Endodermal cell (in vitro differentiated cells): ENCODE results near the gene LAMC2. TPM values are rescaled to one million over a fixed set of nuclear protein-coding genes. Genes with fewer than 3 reads are reported as not detected.

Source experiments
- DNase-seq: peaks from one replicate; pipeline ENCODE4 v3.0.0-alpha.2; 2017
- H3K27ac ChIP-seq: 2 replicates; pipeline ENCODE4 v1.5.1; 2013; ENCODE audit warnings: mild to moderate bottlenecking, low read depth, low read length, moderate library complexity
- H3K27me3 ChIP-seq: 2 replicates; pipeline ENCODE4 v1.6.1; 2013; ENCODE audit warnings: mild to moderate bottlenecking, low read length, moderate library complexity; ENCODE audit not compliant: insufficient read depth, control insufficient read depth, poor library complexity, severe bottlenecking
- H3K36me3 ChIP-seq: 2 replicates; pipeline ENCODE4 v1.7.0; 2013; ENCODE audit warnings: mild to moderate bottlenecking, low read length, moderate library complexity; ENCODE audit not compliant: control insufficient read depth, insufficient read depth
- H3K4me1 ChIP-seq: one replicate; pipeline ENCODE4 v1.7.0; 2013; ENCODE audit warnings: low read length; ENCODE audit not compliant: control insufficient read depth, insufficient read depth
- H3K4me3 ChIP-seq: 2 replicates; pipeline ENCODE4 v1.5.1; 2013; ENCODE audit warnings: mild to moderate bottlenecking, low read length, moderate library complexity
- H3K9ac ChIP-seq: 2 replicates; pipeline ENCODE4 v1.6.1; 2013; ENCODE audit warnings: mild to moderate bottlenecking, low read length, moderate library complexity; ENCODE audit not compliant: poor library complexity, severe bottlenecking; ENCODE audit errors: extremely low read depth
- H3K9me3 ChIP-seq: 2 replicates; pipeline ENCODE4 v1.6.1; 2013; ENCODE audit warnings: mild to moderate bottlenecking, low read length, moderate library complexity; ENCODE audit not compliant: control insufficient read depth
- H3K27ac Mint-ChIP-seq: 2 replicates; pipeline ENCODE4 v1.8.0; 2020; ENCODE audit warnings: mixed read lengths
- H3K27me3 Mint-ChIP-seq: 2 replicates; pipeline ENCODE4 v1.8.0; 2021; ENCODE audit warnings: mild to moderate bottlenecking, mixed read lengths; ENCODE audit not compliant: insufficient read depth
- H3K36me3 Mint-ChIP-seq: 2 replicates; pipeline ENCODE4 v1.8.0; 2020; ENCODE audit warnings: low read depth, mixed read lengths
- H3K4me1 Mint-ChIP-seq: 2 replicates; pipeline ENCODE4 v1.8.0; 2020; ENCODE audit warnings: mixed read lengths
- H3K4me3 Mint-ChIP-seq: 2 replicates; pipeline ENCODE4 v1.8.0; 2020; ENCODE audit warnings: mild to moderate bottlenecking, moderate library complexity, mixed read lengths
- H3K9me3 Mint-ChIP-seq: 2 replicates; pipeline ENCODE4 v1.8.0; 2020; ENCODE audit warnings: mild to moderate bottlenecking, mixed read lengths
- WGBS, 2 experiments: methylation state at CpG; one replicate each; pipeline versions ENCODE4 v1.1.5 to v1.1.7; 2013; ENCODE audit warnings: missing lambda C conversion rate in 2 of 2, mixed read lengths in 1 of 2; ENCODE audit not compliant: insufficient coverage in 1 of 2, insufficient read length in 1 of 2; 5-methylcytosine and 5-hydroxymethylcytosine counted together
- total RNA-seq, 2 donors: library from RNA; stranded (reverse); fragmentation: NEBNext Ultra II Directional in 1 of 2; extraction: Animal tissue kit (Norgen Biotek cat#: 25700) in 1 of 2; gene quantifications; 2 replicates in 1 of 2; 3 replicates in 1 of 2; pipeline ENCODE4 v1.2.1, GENCODE V29; 2021
- TF ChIP-seq, protein P1 (sequence below): fragments of 200-600 bp; sonication (generic); conservative IDR thresholded peaks from 2 replicates; pipeline ENCODE4 v1.5.0; 2021; ENCODE audit warnings: antibody characterized with exemption, mild to moderate bottlenecking

LAMC2 gene
- total RNA-seq, 2 donors from 2014 or later = 2.8 to 4.8 TPM

- 92 to 100% methylated on average over 1 to 3 of the region's 3 CpGs for WGBS, 2 experiments
Observed at GRCh38 chr1:183245357-183245756, 59.3 kb downstream of the LAMC2 start.

GRCh38 chr1:183246436-183246835, 60.4 kb downstream of the LAMC2 start:
- Mint-ChIP-seq H3K9me3 (peaks cover 18% of the 10 kb centered on the region), H3K4me1 (no peaks in the 10 kb centered on the region), H3K27ac (no peak overlapping the region), H3K4me3 (no peak overlapping the region), H3K36me3 (peaks cover 1% of the 10 kb centered on the region), H3K27me3 (peaks cover 97% of the 10 kb centered on the region)
- Histone ChIP-seq H3K9ac (no peak overlapping the region), H3K4me1 (no peaks in the 10 kb centered on the region), H3K9me3 (peaks cover 15% of the 10 kb centered on the region), H3K36me3 (no peaks in the 10 kb centered on the region), H3K27me3 (peaks cover 100% of the 10 kb centered on the region), H3K27ac (no peak overlapping the region), H3K4me3 (no peak overlapping the region)
- TF ChIP-seq, protein P1, sequence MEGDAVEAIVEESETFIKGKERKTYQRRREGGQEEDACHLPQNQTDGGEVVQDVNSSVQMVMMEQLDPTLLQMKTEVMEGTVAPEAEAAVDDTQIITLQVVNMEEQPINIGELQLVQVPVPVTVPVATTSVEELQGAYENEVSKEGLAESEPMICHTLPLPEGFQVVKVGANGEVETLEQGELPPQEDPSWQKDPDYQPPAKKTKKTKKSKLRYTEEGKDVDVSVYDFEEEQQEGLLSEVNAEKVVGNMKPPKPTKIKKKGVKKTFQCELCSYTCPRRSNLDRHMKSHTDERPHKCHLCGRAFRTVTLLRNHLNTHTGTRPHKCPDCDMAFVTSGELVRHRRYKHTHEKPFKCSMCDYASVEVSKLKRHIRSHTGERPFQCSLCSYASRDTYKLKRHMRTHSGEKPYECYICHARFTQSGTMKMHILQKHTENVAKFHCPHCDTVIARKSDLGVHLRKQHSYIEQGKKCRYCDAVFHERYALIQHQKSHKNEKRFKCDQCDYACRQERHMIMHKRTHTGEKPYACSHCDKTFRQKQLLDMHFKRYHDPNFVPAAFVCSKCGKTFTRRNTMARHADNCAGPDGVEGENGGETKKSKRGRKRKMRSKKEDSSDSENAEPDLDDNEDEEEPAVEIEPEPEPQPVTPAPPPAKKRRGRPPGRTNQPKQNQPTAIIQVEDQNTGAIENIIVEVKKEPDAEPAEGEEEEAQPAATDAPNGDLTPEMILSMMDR = no peak
- DNase-seq = no peak

More at GRCh38 chr1:183245357-183245756, 59.3 kb downstream of the LAMC2 start:
- H3K27me3 Mint-ChIP-seq = peaks cover 97% of the 10 kb centered on the region
- DNase-seq = no peak
- Histone ChIP-seq H3K27ac (no peak overlapping the region), H3K27me3 (peaks cover 100% of the 10 kb centered on the region), H3K4me1 (no peaks in the 10 kb centered on the region), H3K9me3 (peaks cover 6% of the 10 kb centered on the region), H3K36me3 (no peaks in the 10 kb centered on the region), H3K4me3 (no peak overlapping the region), H3K9ac (no peak overlapping the region)
- H3K9me3 Mint-ChIP-seq = peaks cover 9% of the 10 kb centered on the region
- no peak overlapping the region for H3K27ac Mint-ChIP-seq
- TF ChIP-seq, protein P1 = no peak
- H3K36me3 Mint-ChIP-seq = peaks cover 1% of the 10 kb centered on the region
- no peak overlapping the region for H3K4me3 Mint-ChIP-seq
- H3K4me1 Mint-ChIP-seq = no peaks in the 10 kb centered on the region

GRCh38 chr1:183247066-183247465, 61.0 kb downstream of the LAMC2 start:
- peaks cover 24% of the 10 kb centered on the region for H3K9me3 Mint-ChIP-seq
- Histone ChIP-seq H3K9me3 (peaks cover 15% of the 10 kb centered on the region), H3K27me3 (peaks cover 100% of the 10 kb centered on the region), H3K27ac (no peak overlapping the region), H3K4me3 (no peak overlapping the region), H3K36me3 (no peaks in the 10 kb centered on the region), H3K4me1 (no peaks in the 10 kb centered on the region), H3K9ac (no peak overlapping the region)
- WGBS, 2 experiments = 90 to 95% methylated on average over 8 to 11 of the region's 11 CpGs
- DNase-seq = no peak
- H3K27me3 Mint-ChIP-seq = peaks cover 97% of the 10 kb centered on the region
- no peak overlapping the region for H3K27ac Mint-ChIP-seq
- peaks cover 1% of the 10 kb centered on the region for H3K36me3 Mint-ChIP-seq
- no peaks in the 10 kb centered on the region for H3K4me1 Mint-ChIP-seq
- no peak overlapping the region for H3K4me3 Mint-ChIP-seq
- TF ChIP-seq, protein P1 = no peak
